DND-41 (cell line): ENCODE data around the gene LRPAP1.
"Not testable (repeated sequence)": the region's sequence is repeated elsewhere in the genome, so short reads cannot be mapped to it uniquely, and the experiment has no call there.

Experiments used
- EZH2 ChIP-seq: IDR thresholded peaks from 3 replicates; pipeline ENCODE4 v1.6.1; 2012; ENCODE audit warnings: borderline replicate concordance, low read depth, mild to moderate bottlenecking, moderate library complexity, low read length, inconsistent platforms; ENCODE audit not compliant: severe bottlenecking
- TF ChIP-seq, protein P1 (sequence below): IDR thresholded peaks from 2 replicates; pipeline ENCODE4 v1.5.1; 2012; ENCODE audit warnings: borderline replicate concordance, low read length, moderate library complexity, mild to moderate bottlenecking; ENCODE audit not compliant: poor library complexity, severe bottlenecking; ENCODE audit errors: extremely low read depth

GRCh38 chr4:3550792-3551325, 18.6 kb upstream of the LRPAP1 start:
- TF ChIP-seq, protein P1, sequence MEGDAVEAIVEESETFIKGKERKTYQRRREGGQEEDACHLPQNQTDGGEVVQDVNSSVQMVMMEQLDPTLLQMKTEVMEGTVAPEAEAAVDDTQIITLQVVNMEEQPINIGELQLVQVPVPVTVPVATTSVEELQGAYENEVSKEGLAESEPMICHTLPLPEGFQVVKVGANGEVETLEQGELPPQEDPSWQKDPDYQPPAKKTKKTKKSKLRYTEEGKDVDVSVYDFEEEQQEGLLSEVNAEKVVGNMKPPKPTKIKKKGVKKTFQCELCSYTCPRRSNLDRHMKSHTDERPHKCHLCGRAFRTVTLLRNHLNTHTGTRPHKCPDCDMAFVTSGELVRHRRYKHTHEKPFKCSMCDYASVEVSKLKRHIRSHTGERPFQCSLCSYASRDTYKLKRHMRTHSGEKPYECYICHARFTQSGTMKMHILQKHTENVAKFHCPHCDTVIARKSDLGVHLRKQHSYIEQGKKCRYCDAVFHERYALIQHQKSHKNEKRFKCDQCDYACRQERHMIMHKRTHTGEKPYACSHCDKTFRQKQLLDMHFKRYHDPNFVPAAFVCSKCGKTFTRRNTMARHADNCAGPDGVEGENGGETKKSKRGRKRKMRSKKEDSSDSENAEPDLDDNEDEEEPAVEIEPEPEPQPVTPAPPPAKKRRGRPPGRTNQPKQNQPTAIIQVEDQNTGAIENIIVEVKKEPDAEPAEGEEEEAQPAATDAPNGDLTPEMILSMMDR: not testable (repeated sequence)
- not testable (repeated sequence) for TF ChIP-seq EZH2
